22Rv1 (cell line): ENCODE data around the gene CAPZB.

Experiments used
- H3K27ac ChIP-seq: fragments of 450-650 bp; 2 replicates; pipeline ENCODE4 v1.5.1; 2017
- CTCF ChIP-seq: fragments of 450-650 bp; IDR thresholded peaks from 2 replicates; pipeline ENCODE4 v1.5.1; 2017; ENCODE audit warnings: mild to moderate bottlenecking
- ZFX ChIP-seq: fragments of 450-650 bp; IDR thresholded peaks from 2 replicates; pipeline ENCODE4 v1.6.1; 2017; ENCODE audit warnings: antibody characterized with exemption, borderline replicate concordance

CAPZB gene

GRCh38 chr1:19454265-19455146 lies 30.8 kb downstream of the CAPZB start:
- no peak for TF ChIP-seq ZFX
- TF ChIP-seq CTCF, result no peak
- H3K27ac ChIP-seq, result no peak overlapping the region

- H3K27ac ChIP-seq, result no peak overlapping the region
- no peak for TF ChIP-seq CTCF
- TF ChIP-seq ZFX, result no peak
Measured at GRCh38 chr1:19453741-19454201, 31.6 kb downstream of the CAPZB start.

- no peak overlapping the region for H3K27ac ChIP-seq
- TF ChIP-seq ZFX (no peak), CTCF (no peak)
Measured at GRCh38 chr1:19452221-19452663, 33.1 kb downstream of the CAPZB start.

- no peak overlapping the region for H3K27ac ChIP-seq
Measured at GRCh38 chr1:19450811-19451515, 34.4 kb downstream of the CAPZB start.

GRCh38 chr1:19449454-19450228 lies 35.7 kb downstream of the CAPZB start:
- TF ChIP-seq ZFX, result no peak
- TF ChIP-seq CTCF, result no peak
- H3K27ac ChIP-seq, result no peak overlapping the region

More at GRCh38 chr1:19450811-19451515, 34.4 kb downstream of the CAPZB start:
- TF ChIP-seq CTCF (no peak), ZFX (no peak)

- H3K27ac ChIP-seq, result no peak overlapping the region
- no peak for TF ChIP-seq CTCF
- TF ChIP-seq ZFX, result no peak
Measured at GRCh38 chr1:19448491-19449439, 36.6 kb downstream of the CAPZB start.
